ENCODE results near the gene TPCN2.
"Not testable (repeated sequence)": the region's sequence is repeated elsewhere in the genome, so short reads cannot be mapped to it uniquely, and the experiment has no call there.

TPCN2 gene

GRCh38 chr11:69134957-69135356 is 86.2 kb downstream of the TPCN2 start:
- in situ Hi-C loops (cut with MboI; ENCODE audit: low pct_unique_long_range_greater_than_20kb, low sequenced_read_pairs, unreplicated experiment), result no loop called here
- DNase-seq (ENCODE audit: low spot score), result no peak
- TF ChIP-seq CTCF (IDR thresholded peaks at IDR 0.05; ENCODE audit: extremely low read depth, insufficient read depth, missing control alignments), result no peak

DNA sequence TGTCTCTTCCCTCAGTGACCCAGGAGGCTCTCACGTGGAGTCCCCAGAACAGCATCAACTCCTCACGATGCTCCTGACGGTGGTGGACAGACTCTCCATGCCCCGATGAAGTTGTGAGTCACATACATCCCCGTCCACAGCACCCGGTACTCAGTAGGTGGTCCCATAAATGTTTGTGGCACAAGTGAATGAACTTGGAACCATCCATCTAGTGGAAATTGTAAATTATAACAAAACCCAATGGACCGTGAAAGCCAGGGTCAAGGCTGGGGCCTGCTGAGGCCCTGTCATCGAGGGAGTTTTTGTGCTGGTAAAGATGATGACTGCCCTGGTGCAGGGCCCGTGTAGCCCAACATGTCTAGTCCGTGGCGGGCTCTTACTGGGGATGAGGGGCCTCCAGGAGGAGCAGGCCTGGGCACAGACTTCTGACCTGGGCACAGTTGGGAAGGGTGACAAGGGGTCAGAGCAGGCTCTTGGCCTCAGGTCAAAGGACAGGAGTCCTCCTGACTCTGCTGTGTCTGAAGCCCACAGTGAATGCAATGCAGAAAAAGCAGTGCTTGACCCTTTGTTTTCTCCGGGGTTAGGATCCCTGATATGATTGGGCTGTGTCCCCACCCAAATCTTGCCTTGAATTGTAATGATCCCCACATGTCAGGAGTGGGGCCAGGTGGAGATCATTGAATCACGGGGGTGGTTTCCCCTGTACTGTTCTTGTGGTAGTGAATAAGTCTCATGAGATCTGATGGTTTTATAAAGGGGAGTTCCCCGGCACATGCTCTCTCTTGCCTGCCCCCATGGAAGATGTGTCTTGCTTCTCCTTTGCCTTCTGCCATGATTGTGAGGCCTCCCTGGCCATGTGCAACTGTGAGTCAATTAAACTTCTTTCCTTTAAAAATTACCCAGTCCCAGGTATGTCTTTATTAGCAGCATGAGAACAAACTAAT is 87.0 kb downstream of the TPCN2 start:
- no peak for TF ChIP-seq CTCF (IDR thresholded peaks at IDR 0.05; ENCODE audit: extremely low read depth, insufficient read depth, missing control alignments)
- in situ Hi-C loops (cut with MboI; ENCODE audit: low pct_unique_long_range_greater_than_20kb, low sequenced_read_pairs, unreplicated experiment), result no loop called here
- no peak for DNase-seq (ENCODE audit: low spot score)

GRCh38 chr11:69136471-69136870 is 87.7 kb downstream of the TPCN2 start:
- in situ Hi-C loops (cut with MboI; ENCODE audit: low pct_unique_long_range_greater_than_20kb, low sequenced_read_pairs, unreplicated experiment), result no loop called here
- no peak for DNase-seq (ENCODE audit: low spot score)
- TF ChIP-seq CTCF (IDR thresholded peaks at IDR 0.05; ENCODE audit: extremely low read depth, insufficient read depth, missing control alignments), result no peak

DNA sequence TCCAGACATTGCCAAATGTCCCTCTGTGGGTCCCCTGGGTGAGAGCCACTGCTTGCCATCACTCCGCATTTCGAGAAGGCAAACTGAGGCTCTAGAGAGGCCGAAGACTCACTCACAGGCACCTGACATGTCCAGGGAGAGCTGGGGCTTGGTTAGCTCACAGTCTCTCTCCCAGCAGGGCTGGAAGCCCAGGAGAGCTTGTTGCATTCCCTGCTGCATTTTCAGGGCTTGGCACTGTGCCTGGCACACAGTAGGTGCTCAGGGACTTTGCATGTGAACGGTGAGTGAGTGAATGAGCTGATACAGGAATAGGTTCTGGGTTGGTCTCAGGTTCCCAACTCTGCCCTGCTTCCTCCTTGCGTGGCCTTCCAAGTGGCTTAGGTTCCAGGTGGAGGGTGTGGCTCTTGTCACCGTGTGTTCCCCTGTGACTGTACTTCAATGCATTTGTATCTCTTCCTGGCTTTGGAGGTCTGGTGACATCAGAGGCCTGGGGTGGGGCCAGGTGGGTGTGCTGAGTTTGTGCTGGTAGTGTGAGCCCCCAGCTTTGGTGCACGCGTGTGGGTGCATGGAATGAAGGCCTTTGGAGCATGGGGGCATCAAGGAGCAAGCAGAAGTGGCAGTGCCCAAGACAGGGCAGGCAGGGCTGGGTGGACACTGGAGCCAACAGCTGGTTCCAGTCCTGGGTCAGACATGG is 88.6 kb downstream of the TPCN2 start:
- no peak for DNase-seq (ENCODE audit: low spot score)
- no peak for TF ChIP-seq CTCF (IDR thresholded peaks at IDR 0.05; ENCODE audit: extremely low read depth, insufficient read depth, missing control alignments)
- in situ Hi-C loops (cut with MboI; ENCODE audit: low pct_unique_long_range_greater_than_20kb, low sequenced_read_pairs, unreplicated experiment), result no loop called here

DNA sequence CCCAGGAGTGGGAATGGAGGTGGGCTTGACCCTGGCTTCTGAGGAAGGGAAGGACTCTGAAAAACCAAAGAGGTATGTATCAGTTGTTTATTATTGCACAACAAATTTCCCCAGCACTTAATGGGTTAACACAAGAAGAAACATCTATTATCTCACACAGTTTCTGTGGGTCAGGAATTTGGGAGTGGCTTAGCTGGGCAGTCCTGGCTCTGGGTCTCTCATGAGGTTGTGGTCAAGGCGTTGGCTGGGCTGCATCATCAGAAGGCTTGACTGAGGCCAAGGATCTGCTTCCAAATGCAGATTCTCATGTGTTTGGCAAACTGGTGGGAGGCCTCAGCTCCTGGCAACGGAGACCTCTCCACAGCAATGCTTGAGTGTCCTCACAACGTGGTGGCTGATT is 89.5 kb downstream of the TPCN2 start:
- TF ChIP-seq CTCF (IDR thresholded peaks at IDR 0.05; ENCODE audit: extremely low read depth, insufficient read depth, missing control alignments), result no peak

DNA sequence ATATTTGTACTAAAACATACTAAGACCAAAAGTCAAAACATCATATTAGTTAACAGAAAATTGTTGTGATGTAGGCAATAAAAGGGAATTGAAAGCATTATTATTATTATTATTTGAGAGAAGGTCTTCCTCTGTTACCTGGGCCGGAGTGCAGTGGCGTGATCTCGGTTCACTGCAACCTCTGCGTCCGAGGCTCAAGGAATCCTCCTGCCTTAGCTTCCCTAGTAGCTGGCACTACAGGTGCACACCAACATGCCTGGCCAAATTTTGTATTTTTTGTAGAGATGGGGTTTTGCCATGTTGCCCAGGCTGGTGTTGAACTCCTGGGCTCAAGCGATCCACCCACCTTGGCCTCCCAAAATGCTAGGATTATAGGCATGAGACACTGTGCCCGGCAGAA is 91.4 kb downstream of the TPCN2 start:
- DNase-seq (ENCODE audit: low spot score); in situ Hi-C loops (cut with MboI; ENCODE audit: low pct_unique_long_range_greater_than_20kb, low sequenced_read_pairs, unreplicated experiment): not testable (repeated sequence)

More for the DNA sequence above, 89.5 kb downstream of the TPCN2 start:
- no peak for DNase-seq (ENCODE audit: low spot score)
- in situ Hi-C loops (cut with MboI; ENCODE audit: low pct_unique_long_range_greater_than_20kb, low sequenced_read_pairs, unreplicated experiment), result no loop called here

GRCh38 chr11:69140635-69141034 is 91.9 kb downstream of the TPCN2 start:
- in situ Hi-C loops (cut with MboI; ENCODE audit: low pct_unique_long_range_greater_than_20kb, low sequenced_read_pairs, unreplicated experiment), result no loop called here
- DNase-seq (ENCODE audit: low spot score), result no peak
- TF ChIP-seq CTCF (IDR thresholded peaks at IDR 0.05; ENCODE audit: extremely low read depth, insufficient read depth, missing control alignments), result no peak

Measured in GM13977 (cell line).